HL-60/S4 (cell line): ENCODE data around the gene RWDD2A.

Experiments
- in situ Hi-C: fragments of 300-500 bp; cut with MboI; formaldehyde crosslinking; loops from 2 replicates; pipeline ENCODE4 v1.14.3; 2022; ENCODE audit warnings: low sequenced_read_pairs

The RWDD2A gene

GRCh38 chr6:83198486-83199172 is 5.5 kb downstream of the RWDD2A start:
- in situ Hi-C loops: no loop called here

DNA sequence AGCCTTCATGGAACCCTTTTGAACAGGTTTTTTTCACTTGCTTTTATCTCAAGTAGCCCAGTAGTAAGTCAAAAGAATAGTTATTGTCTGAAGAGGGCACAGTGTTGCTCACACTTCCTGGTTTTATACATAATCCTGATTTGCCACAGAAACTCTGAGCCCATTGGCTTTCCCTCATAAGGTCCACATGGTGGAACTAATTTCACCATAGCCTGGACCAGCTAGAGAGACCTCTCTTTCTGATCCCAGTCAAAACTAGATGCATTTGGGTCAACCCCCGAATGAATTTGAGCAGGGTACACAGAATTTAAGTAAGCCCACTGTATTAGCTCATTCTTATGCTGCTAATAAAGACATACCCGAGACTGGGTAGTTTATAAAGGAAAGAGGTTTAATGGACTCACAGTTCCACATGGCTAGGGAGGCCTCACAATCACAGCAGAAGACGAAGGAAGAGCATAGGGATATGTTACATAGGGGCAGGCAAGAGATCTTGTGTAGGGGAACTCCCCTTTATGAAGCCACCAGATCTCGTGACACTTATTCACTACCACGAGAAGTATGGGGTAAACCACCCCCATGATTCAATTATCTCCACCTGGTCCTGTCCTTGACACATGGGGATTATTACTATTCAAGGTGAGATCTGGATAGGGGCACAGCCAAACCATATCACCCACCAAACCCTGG is 6.2 kb downstream of the RWDD2A start:
- in situ Hi-C loops: no loop called here

DNA sequence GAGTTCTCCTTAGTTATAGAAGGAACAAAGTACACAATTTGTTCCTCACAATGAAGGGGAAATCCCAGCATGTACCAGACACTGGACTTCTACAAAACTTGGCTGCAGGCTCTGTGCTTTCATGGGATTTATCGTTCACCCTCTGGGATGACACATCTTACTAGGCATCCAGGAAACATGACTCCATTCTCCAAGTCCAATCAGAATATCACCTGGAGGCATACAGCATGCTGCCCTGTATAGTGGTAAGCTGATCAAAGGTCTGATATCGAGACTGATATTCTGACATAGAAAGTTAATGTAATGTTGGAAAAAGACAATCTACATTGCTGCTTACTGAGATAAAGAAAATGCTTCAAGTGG is 6.7 kb downstream of the RWDD2A start:
- in situ Hi-C loops: loop anchor here (25.0 kb wide), 1 partner anchor 938 kb away; no protein-coding TSS in a partner anchor

DNA sequence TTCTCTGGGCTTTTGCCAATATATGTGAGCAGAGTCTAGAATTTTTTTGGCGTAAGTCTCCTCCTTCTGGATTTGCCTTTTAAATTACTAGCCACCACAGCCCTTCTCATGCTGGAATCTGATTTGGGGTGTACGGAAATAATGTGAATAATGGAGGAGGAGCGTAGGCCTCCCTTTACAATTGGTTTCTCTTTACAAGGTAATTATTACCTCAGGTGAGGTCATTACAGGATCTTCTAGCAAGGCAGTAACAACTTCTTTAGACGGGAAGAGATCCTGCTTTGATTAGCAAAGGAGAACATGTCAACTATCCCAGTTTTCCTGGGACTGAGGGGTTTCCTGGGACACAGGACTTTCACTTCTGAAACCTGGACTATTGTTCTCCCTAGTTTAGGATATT is 8.9 kb downstream of the RWDD2A start:
- in situ Hi-C loops: loop anchor here (25.0 kb wide), 1 partner anchor 940 kb away; no protein-coding TSS in a partner anchor

- in situ Hi-C loops: loop anchor here (25.0 kb wide), 1 partner anchor 953 kb away; no protein-coding TSS in a partner anchor
Observed at GRCh38 chr6:83215131-83216047, 22.2 kb downstream of the RWDD2A start.

GRCh38 chr6:83216806-83217205 is 23.6 kb downstream of the RWDD2A start:
- in situ Hi-C loops: loop anchor here (25.0 kb wide), 1 partner anchor 955 kb away; no protein-coding TSS in a partner anchor

GRCh38 chr6:83218646-83219045 is 25.5 kb downstream of the RWDD2A start:
- in situ Hi-C loops: loop anchor here (25.0 kb wide), 1 partner anchor 956 kb away; no protein-coding TSS in a partner anchor

DNA sequence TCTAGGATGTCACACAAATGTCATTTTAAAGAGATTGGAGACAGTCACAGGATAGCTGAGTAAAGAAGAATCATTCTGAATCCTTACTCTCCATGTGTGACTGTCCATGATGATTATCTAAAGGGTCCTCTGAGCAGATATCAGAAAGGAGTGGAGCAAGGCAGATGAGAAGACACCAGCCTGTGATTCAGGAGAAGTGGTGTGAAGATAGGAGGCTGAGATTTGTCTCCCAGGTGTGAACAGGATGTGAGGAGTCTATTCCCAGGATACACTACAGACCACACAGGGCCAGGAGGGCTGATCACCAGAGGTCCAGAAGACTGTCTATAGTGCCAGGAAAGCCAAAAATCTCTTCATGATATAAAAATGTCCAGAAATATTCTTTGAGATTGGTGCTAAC is 27.0 kb downstream of the RWDD2A start:
- in situ Hi-C loops: loop anchor here (5.0 to 25.0 kb wide), 3 partner anchors 195 to 958 kb away; no protein-coding TSS in a partner anchor

DNA sequence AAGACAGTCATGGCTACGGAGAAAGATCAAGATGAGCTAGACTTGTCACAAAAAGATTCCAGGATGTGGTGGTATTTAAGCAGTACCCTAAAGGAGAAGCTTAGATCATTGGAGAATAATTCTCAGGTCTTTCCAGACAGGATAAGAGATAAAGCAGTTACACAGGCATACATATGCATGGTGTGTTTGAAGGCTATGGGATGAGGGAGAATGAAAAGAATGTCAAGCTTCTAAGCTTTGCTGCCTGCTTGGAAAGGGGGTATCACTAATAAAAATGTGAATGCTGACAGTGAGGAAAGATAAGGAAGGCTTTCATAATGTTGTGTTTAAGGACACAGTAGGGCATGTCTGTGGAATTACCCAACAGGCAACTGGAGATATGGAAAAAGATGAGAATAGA is 28.1 kb downstream of the RWDD2A start:
- in situ Hi-C loops: loop anchor here (5.0 to 25.0 kb wide), 3 partner anchors 194 to 959 kb away; no protein-coding TSS in a partner anchor

DNA sequence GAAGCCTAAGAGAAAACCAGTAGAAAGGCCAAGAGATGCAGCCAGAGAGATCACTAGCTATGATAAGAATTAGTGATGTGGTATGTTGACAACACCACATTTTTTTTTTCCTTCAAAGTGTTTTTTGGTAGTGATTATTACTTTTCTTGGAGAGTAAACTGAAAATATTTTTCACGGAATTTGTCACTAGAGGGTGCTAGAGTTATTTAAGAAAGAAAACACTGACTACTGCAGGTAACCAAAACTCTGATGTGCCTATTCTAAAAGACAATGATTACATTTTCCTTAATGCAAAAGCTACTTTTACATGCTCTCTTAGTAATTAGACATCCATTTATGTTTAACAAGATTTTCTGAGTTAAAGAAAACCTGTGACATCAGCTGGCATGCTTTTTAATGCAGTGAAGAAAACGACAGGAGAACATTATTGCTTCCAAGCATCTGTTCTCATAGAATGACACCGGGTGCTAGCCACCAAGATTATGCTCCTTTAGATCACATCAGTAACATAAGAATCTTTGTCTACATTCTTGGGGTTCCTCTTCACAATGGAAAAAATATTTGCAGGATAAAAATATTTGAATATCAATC is 28.8 kb downstream of the RWDD2A start:
- in situ Hi-C loops: loop anchor here (5.0 to 25.0 kb wide), 3 partner anchors 193 to 960 kb away; no protein-coding TSS in a partner anchor

DNA sequence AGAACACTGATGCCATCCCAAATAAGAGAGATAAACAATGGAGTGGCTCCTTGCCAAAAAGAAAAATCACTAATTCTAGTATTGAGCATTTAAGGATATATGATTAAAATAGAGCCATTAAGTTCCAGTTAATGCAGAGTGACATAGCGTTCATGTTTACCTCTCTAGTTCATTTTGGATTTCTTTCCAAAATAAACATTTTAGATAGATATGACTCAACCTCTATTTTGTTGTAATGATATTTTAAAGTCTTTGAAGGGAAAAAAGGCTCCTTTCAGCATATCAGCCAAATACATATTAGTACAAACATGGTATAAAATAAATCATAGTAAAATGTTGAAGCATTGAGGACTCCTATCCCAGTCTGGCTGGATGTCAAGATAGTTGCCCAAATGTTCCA is 33.4 kb downstream of the RWDD2A start:
- in situ Hi-C loops: loop anchor here (10.0 kb wide), 1 partner anchor 188 kb away; no protein-coding TSS in a partner anchor

DNA sequence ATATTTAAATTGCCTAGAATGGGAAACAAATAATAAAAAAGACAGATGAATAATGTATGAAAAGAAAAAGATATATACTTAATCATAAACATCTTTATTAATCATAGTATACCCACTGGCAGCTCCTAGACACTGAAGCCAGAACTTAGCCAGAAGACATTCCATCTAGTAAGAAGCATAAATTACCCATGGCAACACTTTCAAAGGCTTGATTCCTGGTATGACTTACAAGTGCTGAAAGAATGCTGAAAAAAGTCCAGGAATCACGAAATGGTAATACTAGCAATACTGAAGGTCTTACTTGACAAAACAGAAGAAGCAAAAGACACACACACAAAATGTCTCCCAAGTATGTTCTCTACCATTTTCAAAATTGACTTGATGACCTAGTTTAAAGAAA is 38.0 kb downstream of the RWDD2A start:
- in situ Hi-C loops: no loop called here

DNA sequence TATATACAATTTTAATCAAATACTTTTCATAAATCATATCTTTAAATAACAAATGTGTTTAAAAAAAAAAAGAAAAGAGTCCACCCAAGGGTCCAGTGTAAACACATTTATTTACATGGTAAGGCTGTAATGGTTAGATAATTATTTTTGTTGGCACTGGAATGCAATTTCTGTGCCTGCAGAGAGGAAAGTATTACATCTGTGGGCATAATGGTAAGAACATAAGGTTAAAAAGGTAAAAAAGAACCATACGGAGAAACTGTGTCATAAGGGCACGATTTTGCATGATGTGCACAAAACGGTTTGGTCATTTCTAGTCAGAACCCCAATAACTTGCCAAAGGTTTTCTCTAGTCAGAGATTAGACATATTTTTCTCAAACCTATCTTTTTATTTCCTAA is 54.3 kb downstream of the RWDD2A start:
- in situ Hi-C loops: no loop called here
